GM12873 (cell line): ENCODE data around the gene VAV2.

ENCODE experiments used
- CTCF ChIP-seq: IDR thresholded peaks from 2 replicates; pipeline ENCODE4 v1.5.1; 2012; ENCODE audit warnings: low read depth, mild to moderate bottlenecking, moderate library complexity, low read length, control low read depth; ENCODE audit not compliant: insufficient read depth; ENCODE audit errors: missing control alignments

Gene VAV2

GRCh38 chr9:133998915-133999595, 6.9 kb upstream of the VAV2 start:
- TF ChIP-seq CTCF: no peak

- no peak for TF ChIP-seq CTCF
Measured at GRCh38 chr9:133997584-133997983, 5.5 kb upstream of the VAV2 start.

GRCh38 chr9:133996531-133997520, 4.7 kb upstream of the VAV2 start:
- TF ChIP-seq CTCF: no peak

- peak; percentile 59 for TF ChIP-seq CTCF
Measured at GRCh38 chr9:133995012-133995896, 3.1 kb upstream of the VAV2 start.

GRCh38 chr9:133994353-133995011, 2.4 kb upstream of the VAV2 start:
- peak; percentile 97 for TF ChIP-seq CTCF

- no peak for TF ChIP-seq CTCF
Measured at GRCh38 chr9:133993635-133994253, 1.6 kb upstream of the VAV2 start.
